OCI-LY3 (cell line): ENCODE results near the gene TET1.

Experiments used
- CTCF ChIP-seq: fragments of 200-600, 300-600 bp; sonication (generic); IDR thresholded peaks from 2 replicates; pipeline ENCODE4 v1.5.1; 2014; ENCODE audit warnings: antibody characterized with exemption, low read length, low read depth
- EZH2phosphoT487 ChIP-seq: fragments of 200-600 bp; shearing (Covaris generic); IDR thresholded peaks from 2 replicates; pipeline ENCODE4 v1.6.1; 2018; ENCODE audit warnings: antibody characterized with exemption, mixed run types, low read depth

- TF ChIP-seq CTCF (no peak), EZH2phosphoT487 (no peak)
These were observed 95.5 kb downstream of the TET1 start for GRCh38 chr10:68655620-68656126.
